Measurements from ENCODE around the gene PKD1L1.

The PKD1L1 gene

GRCh38 chr7:47875406-47875805 is 72.9 kb downstream of the PKD1L1 start:
- Mint-ChIP-seq H3K27ac (no peak overlapping the region), H3K27me3 (peaks cover 5% of the 10 kb centered on the region), H3K4me1 (no peaks in the 10 kb centered on the region), H3K36me3 (no peaks in the 10 kb centered on the region), H3K4me3 (no peak overlapping the region), H3K9me3 (no peaks in the 10 kb centered on the region)
- CTCF ChIA-PET, result no interaction called here
- DNase-seq, result no peak

DNA sequence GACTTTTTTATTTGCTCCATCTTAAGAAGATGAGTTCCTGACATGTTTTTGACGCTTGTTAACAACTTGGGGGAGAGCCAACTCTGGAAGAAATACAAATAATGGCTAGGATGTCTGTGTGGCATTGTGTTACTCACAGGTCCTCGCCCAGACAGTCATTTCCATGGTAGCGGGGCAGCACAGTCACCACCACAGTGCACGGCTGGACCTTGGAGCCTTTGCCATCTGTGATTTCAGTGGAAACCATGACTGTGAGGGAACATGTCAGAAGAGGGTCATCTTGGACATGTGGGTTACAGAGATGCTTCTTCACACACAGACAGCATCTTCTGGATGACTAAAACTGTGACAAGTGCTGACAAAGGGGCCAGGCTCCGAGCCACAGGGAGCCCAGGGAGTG is 74.5 kb downstream of the PKD1L1 start:
- H3K36me3 Mint-ChIP-seq, result no peaks in the 10 kb centered on the region
- CTCF ChIA-PET, result no interaction called here
- H3K4me3 Mint-ChIP-seq, result no peak overlapping the region

DNA sequence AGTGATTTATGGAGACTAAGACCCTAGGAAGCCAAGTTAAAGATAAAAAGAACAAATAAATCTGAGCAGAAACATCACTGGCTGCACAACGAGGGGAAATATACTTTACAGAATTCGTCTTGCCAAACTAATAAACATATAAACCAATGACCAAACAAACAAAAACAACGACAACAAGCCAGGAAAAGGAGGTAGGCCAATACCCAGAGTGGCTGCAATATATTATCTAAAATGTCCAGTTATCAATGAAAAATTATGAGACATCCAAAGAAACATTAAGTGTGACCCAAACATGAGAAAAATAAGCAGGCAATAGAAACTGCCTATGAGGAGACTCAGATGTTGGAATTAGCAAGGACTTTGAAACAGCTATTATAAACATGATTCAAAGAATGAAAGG is 81.0 kb downstream of the PKD1L1 start:
- Mint-ChIP-seq H3K27ac (no peak overlapping the region), H3K4me3 (no peak overlapping the region), H3K9me3 (no peaks in the 10 kb centered on the region), H3K4me1 (no peaks in the 10 kb centered on the region), H3K27me3 (peaks cover 5% of the 10 kb centered on the region), H3K36me3 (no peaks in the 10 kb centered on the region)
- no peak for DNase-seq
- CTCF ChIA-PET, result no interaction called here

More for the DNA sequence above, 74.5 kb downstream of the PKD1L1 start:
- no peak for DNase-seq
- Mint-ChIP-seq H3K9me3 (no peaks in the 10 kb centered on the region), H3K4me1 (no peaks in the 10 kb centered on the region), H3K27me3 (peaks cover 5% of the 10 kb centered on the region), H3K27ac (no peak overlapping the region)

DNA sequence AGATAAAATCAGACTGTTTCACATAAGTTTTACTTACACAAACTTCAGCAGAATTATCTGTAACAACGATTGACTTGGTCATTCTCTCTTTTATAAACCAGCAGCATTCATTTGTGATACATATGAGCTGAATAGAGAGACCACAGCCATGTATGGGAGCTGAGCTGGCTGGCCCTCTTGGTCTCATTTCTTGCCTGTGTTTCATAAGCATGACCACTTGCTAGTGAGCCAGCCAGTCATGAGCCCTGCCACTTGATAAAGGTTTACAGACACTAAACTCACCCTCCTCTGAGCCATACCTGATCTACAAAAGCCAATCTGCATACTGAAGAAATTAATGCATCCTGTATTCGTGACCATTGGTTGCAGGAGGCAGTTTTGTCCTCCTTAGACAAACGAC is 82.1 kb downstream of the PKD1L1 start:
- H3K36me3 Mint-ChIP-seq, result no peaks in the 10 kb centered on the region
- no peak for DNase-seq
- H3K4me3 Mint-ChIP-seq, result no peak overlapping the region
- H3K27me3 Mint-ChIP-seq, result peaks cover 5% of the 10 kb centered on the region
- CTCF ChIA-PET, result no interaction called here
- H3K27ac Mint-ChIP-seq, result no peak overlapping the region
- H3K4me1 Mint-ChIP-seq, result no peaks in the 10 kb centered on the region
- no peaks in the 10 kb centered on the region for H3K9me3 Mint-ChIP-seq

- no peak for DNase-seq
- CTCF ChIA-PET, result no interaction called here
- no peaks in the 10 kb centered on the region for H3K27me3 Mint-ChIP-seq
- no peaks in the 10 kb centered on the region for H3K9me3 Mint-ChIP-seq
- H3K4me3 Mint-ChIP-seq, result no peak overlapping the region
- no peaks in the 10 kb centered on the region for H3K4me1 Mint-ChIP-seq
- H3K36me3 Mint-ChIP-seq, result no peaks in the 10 kb centered on the region
- no peak overlapping the region for H3K27ac Mint-ChIP-seq
Observed at GRCh38 chr7:47852330-47853245, 95.7 kb downstream of the PKD1L1 start.

GRCh38 chr7:47847207-47847606 is 101.1 kb downstream of the PKD1L1 start:
- Mint-ChIP-seq H3K27me3 (peaks cover 15% of the 10 kb centered on the region), H3K9me3 (no peaks in the 10 kb centered on the region), H3K4me3 (no peak overlapping the region), H3K27ac (no peak overlapping the region), H3K36me3 (no peaks in the 10 kb centered on the region), H3K4me1 (no peaks in the 10 kb centered on the region)
- no peak for DNase-seq
- CTCF ChIA-PET, result no interaction called here

DNA sequence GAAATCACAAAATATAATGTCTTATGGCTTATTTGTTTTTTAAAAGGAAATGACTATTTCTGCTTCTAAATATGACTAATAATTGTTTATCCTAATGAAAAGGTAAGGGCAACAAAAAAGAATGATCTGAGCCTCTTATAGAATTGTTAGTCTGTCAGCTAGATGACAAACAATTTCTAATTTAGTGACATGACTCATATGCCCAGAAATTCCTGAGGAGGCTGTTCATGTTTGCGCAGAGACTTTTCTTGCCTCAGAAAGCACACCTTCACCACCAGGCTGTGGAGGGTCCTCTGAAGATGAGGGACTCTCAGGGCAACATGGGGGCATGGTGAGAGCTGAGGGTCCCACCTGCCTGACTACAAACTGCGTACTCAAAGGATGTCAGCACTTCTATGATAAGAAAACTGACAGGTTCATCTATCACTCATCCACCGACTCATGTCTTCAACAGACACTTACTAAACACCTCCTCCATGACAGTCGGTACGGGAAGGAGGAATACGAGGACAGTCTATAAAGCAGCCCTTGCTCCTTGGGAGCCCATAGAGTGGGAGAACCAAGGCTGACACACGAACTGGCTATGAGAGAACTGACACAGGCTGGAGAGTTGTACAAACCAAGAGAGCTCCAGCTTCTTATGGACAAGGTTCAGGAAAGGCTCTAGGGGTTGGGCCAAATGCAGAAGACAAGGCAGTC is 102.0 kb downstream of the PKD1L1 start:
- no peaks in the 10 kb centered on the region for H3K4me1 Mint-ChIP-seq
- CTCF ChIA-PET, result no interaction called here
- H3K27me3 Mint-ChIP-seq, result peaks cover 17% of the 10 kb centered on the region
- no peaks in the 10 kb centered on the region for H3K9me3 Mint-ChIP-seq
- no peak for DNase-seq
- H3K36me3 Mint-ChIP-seq, result no peaks in the 10 kb centered on the region
- no peak overlapping the region for H3K4me3 Mint-ChIP-seq
- no peak overlapping the region for H3K27ac Mint-ChIP-seq

GRCh38 chr7:47844311-47844710 is 104.0 kb downstream of the PKD1L1 start:
- Mint-ChIP-seq H3K27me3 (peaks cover 17% of the 10 kb centered on the region), H3K9me3 (no peaks in the 10 kb centered on the region), H3K27ac (no peak overlapping the region), H3K36me3 (no peaks in the 10 kb centered on the region), H3K4me3 (no peak overlapping the region), H3K4me1 (no peaks in the 10 kb centered on the region)
- no peak for DNase-seq
- CTCF ChIA-PET, result no interaction called here

DNA sequence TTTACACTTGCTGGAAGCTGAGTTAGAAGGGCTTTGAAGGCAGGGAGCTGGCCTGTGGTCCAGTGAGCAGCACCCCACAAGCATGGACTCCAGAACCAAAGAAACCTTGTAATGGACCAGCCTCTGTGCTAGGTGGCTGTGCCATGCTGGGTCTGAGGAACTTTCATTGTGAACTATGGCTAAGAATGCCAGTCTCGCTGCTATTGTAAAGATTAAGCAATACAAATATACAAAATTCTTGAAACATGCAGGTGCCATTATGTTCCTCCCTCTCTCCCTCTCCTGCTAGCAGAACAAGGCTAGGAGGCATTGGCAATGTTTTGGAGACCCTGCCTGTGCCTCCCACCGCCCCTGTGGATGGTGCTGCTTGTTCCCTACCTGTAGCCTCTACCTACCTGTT is 105.0 kb downstream of the PKD1L1 start:
- no peak for DNase-seq
- H3K9me3 Mint-ChIP-seq, result no peaks in the 10 kb centered on the region
- H3K27ac Mint-ChIP-seq, result no peak overlapping the region
- H3K4me1 Mint-ChIP-seq, result no peaks in the 10 kb centered on the region
- H3K27me3 Mint-ChIP-seq, result peaks cover 17% of the 10 kb centered on the region
- CTCF ChIA-PET, result no interaction called here
- no peak overlapping the region for H3K4me3 Mint-ChIP-seq
- no peaks in the 10 kb centered on the region for H3K36me3 Mint-ChIP-seq

DNA sequence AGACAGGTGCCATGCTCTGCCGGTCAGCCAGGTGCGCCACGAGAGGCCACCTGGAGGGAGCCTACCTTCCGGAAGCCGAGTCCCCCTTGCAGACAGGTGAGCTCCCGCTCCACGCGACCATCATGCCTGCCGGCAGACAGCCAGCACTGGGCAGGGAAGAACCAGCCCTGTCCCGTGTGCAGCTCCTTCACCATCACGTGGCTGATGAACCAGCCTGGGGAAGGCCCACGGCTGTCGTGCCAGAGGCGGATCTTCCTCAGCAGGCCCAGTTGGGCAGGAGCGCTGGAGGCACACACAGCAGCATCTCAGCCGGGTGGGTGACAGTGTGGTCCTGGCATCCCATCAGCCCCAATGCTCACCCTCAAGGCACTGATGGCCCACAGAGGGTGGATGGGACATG is 108.9 kb downstream of the PKD1L1 start:
- Mint-ChIP-seq H3K4me3 (no peak overlapping the region), H3K27me3 (peaks cover 13% of the 10 kb centered on the region), H3K27ac (no peak overlapping the region), H3K9me3 (no peaks in the 10 kb centered on the region), H3K36me3 (no peaks in the 10 kb centered on the region), H3K4me1 (no peaks in the 10 kb centered on the region)
- CTCF ChIA-PET, result no interaction called here
- no peak for DNase-seq

DNA sequence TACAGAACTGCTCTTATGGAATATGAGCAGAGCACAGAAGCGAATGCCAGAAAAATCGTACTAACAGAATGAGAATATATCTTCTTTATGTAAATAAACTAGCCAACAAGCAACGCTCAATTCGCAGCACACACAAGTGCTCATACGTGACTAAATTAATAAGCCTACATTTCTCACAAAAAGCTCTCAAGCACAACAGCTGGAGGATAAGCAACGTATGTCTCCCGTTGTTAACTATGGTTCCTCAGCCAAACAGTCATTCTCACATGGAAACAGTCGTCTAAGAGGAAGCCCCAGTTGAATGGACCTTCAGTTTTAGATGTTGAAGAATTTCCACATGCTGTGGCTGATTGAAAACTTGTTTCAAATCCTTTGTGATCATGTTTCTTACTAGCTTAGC is 110.4 kb downstream of the PKD1L1 start:
- H3K27me3 Mint-ChIP-seq, result peaks cover 7% of the 10 kb centered on the region
- no peaks in the 10 kb centered on the region for H3K36me3 Mint-ChIP-seq
- no peaks in the 10 kb centered on the region for H3K9me3 Mint-ChIP-seq
- H3K27ac Mint-ChIP-seq, result no peak overlapping the region
- H3K4me1 Mint-ChIP-seq, result no peaks in the 10 kb centered on the region
- DNase-seq, result no peak
- H3K4me3 Mint-ChIP-seq, result no peak overlapping the region
- CTCF ChIA-PET, result interaction anchor here (1.0 kb wide), 1 partner anchor 18 kb away, joined by 3 read pairs; no protein-coding TSS in a partner anchor

DNA sequence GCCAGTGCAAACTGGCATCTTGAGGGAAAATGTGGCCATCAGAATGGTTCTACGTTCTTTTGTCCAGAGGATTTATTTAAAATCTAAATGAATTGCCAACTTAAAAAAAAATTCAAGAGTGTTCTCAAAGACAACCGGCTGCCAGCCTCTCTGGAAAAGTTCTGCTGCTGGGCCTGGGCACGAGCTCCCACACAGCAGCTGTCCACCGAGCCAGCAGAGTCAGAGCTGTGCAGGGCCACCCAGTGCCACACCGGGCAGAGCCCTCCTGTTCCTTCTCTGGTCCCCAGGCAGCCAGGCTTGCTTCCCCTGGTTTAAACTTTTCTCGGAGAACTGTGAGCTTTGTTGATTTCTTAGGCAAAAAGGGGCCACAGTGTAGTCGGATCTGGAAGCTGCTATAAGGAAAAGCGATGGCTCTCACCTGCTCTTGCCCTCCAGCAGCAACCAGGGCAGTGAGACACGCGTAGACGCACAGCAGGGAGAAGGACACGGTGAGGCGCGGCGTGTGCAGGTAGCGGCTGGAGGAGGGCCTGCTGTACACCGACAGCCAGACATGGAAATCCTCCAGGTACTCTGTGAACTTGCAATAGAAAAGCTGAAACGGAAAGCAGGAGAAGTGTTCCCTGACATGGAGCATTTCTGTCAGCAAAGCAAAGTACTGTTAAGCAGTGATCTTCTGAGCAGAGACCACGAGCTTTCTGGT is 111.6 kb downstream of the PKD1L1 start:
- Mint-ChIP-seq H3K27ac (no peak overlapping the region), H3K36me3 (no peaks in the 10 kb centered on the region), H3K27me3 (no peaks in the 10 kb centered on the region), H3K4me3 (no peak overlapping the region), H3K9me3 (no peaks in the 10 kb centered on the region), H3K4me1 (no peaks in the 10 kb centered on the region)
- CTCF ChIA-PET, result interaction anchor here (1.2 kb wide), 1 partner anchor 17 kb away, joined by 4 read pairs; no protein-coding TSS in a partner anchor
- no peak for DNase-seq

DNA sequence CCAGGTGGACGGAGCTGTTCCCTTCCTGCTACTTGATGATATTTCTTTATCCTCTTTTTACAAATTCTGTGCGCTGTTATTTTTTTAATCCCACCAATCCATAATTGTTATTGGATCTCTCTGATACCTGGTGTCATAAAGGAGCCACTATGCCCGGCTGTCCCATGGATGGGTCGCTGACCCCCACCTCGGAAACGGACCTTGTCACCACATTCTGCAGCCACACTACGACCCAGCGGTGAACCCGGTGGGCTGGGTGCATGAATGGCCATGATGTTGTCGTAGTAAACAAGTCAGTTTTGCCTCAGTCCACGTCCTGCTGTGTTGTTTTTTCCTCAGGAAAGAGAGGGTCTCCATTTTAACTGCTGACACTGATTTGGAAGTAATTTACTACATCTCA is 112.2 kb downstream of the PKD1L1 start:
- no peak overlapping the region for H3K27ac Mint-ChIP-seq
- H3K4me3 Mint-ChIP-seq, result no peak overlapping the region
- no peaks in the 10 kb centered on the region for H3K4me1 Mint-ChIP-seq
- no peaks in the 10 kb centered on the region for H3K36me3 Mint-ChIP-seq
- H3K27me3 Mint-ChIP-seq, result no peaks in the 10 kb centered on the region
- CTCF ChIA-PET, result interaction anchor here (1.2 kb wide), 1 partner anchor 17 kb away, joined by 4 read pairs; no protein-coding TSS in a partner anchor
- H3K9me3 Mint-ChIP-seq, result no peaks in the 10 kb centered on the region
- no peak for DNase-seq

DNA sequence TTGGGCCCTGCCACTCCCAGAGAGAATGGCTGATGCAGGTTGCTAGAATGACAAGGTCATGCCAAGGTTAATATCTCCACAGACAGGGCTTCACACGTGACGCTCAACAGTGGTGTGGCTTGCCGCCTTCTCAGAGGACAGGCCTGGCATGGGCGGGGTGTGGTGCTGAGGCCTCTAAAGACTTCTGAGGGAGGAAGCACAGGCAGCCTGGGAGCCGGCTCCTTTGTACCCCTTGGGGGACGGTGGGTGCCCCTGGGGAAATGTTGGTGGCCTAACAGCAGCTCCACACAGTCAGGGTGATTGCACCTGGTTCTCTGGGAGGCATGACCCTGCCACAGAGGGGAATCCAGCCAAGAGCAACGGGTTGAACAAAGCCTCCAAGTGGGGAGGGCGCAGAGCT is 115.1 kb downstream of the PKD1L1 start:
- Mint-ChIP-seq H3K9me3 (no peaks in the 10 kb centered on the region), H3K36me3 (no peaks in the 10 kb centered on the region), H3K27me3 (no peaks in the 10 kb centered on the region), H3K4me1 (no peaks in the 10 kb centered on the region), H3K27ac (no peak overlapping the region), H3K4me3 (no peak overlapping the region)
- no peak for DNase-seq
- CTCF ChIA-PET, result no interaction called here

Data from activated naive CD4-positive, alpha-beta T cell treated with anti-CD3 and anti-CD28 coated beads, Interleukin-2, amount 10 ng/mL, durations not matched to agents 7 days and 5 days (primary cell).